H1 (cell line): ENCODE measurements around the gene ZFP64. TPM values are rescaled to one million over a fixed set of nuclear protein-coding genes. Genes with fewer than 3 reads are reported as not detected.

Experiments used
- BACH1 ChIP-seq: IDR thresholded peaks from 2 replicates; pipeline ENCODE4 v1.6.1; 2012; ENCODE audit warnings: low read length, improper control_type of control experiment
- CTCF ChIP-seq, 3 experiments: IDR thresholded peaks; 1 replicate in 2 of 3; 2 replicates in 1 of 3; pipeline versions ENCODE4 v1.5.1 to v1.6.1; 2011; ENCODE audit warnings: low read length in 3 of 3, mild to moderate bottlenecking in 3 of 3, inconsistent platforms in 2 of 3, low read depth in 1 of 3, moderate library complexity in 1 of 3; ENCODE audit not compliant: insufficient read depth in 1 of 3; ENCODE audit errors: control extremely low read depth in 1 of 3
- JUN ChIP-seq: IDR thresholded peaks from 2 replicates; pipeline ENCODE4 v1.6.1; 2011; ENCODE audit warnings: low read depth, mild to moderate bottlenecking, improper control_type of control experiment, low read length
- SAP30 ChIP-seq: fragments of 300-600 bp; sonication (generic); IDR thresholded peaks from 2 replicates; pipeline ENCODE4 v1.7.1; 2012; ENCODE audit warnings: low read length, moderate library complexity, mild to moderate bottlenecking, inconsistent platforms; ENCODE audit not compliant: insufficient read depth, insufficient replicate concordance
- SRF ChIP-seq: IDR thresholded peaks from 2 replicates; pipeline ENCODE4 v1.6.1; 2011; ENCODE audit warnings: mild to moderate bottlenecking, low read depth, low read length, moderate library complexity
- polyA plus RNA-seq, 7 experiments: library from polyadenylated mRNA; depleted of rRNA in 3 of 7; stranded (reverse) in 5 of 7; unstranded in 2 of 7; fragments of >200 nt in 5 of 7; fragments of 200-250 nt in 2 of 7; gene quantifications; 1 replicate in 5 of 7; 2 replicates in 1 of 7; 4 replicates in 1 of 7; pipeline versions ENCODE4 v1.2.1 to v1.2.3, GENCODE V29; 2011 to 2013; ENCODE audit warnings: missing spikeins in 2 of 7, mixed read lengths in 2 of 7
- total RNA-seq: library from RNA; stranded (reverse); fragmentation: NEBNext Ultra II Directional; extraction: Animal tissue kit (Norgen Biotek cat#: 25700); gene quantifications from 2 replicates; pipeline ENCODE4 v1.2.1, GENCODE V29; 2021

ZFP64 gene
- total and polyA plus RNA-seq, 2 of the 8 experiments (the other 6 are each of a cell fraction or from before 2014, with no cell fraction given), result 25.3 to 43.7 TPM

DNA sequence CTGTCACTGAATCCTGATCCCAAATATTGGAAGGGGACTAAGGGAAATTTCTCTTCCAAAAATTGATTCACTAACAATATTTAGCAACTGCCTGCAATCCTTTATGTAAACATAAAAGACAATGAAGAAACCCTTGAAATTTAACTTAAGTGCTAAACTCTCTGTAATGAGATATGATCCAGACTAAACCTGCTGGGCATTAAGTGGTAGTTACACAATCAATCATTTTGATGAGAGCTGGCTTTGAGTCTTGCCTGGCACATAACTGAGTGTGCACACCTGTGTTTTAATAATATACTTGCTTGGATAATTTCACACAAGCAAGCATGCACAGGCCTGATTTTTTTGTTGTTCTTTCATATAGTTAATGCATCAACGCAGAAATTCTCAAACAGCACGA lies 9.8 kb upstream of the ZFP64 start (continued):
- no peak for TF ChIP-seq CTCF (IDR thresholded peaks at IDR 0.05; ENCODE audit: control extremely low read depth in 1 of 3, insufficient read depth in 1 of 3, low read depth in 1 of 3, low read length in 3 of 3)
- no peak for TF ChIP-seq BACH1
- no peak for TF ChIP-seq JUN
- no peak for TF ChIP-seq SAP30
- no peak for TF ChIP-seq SRF
